GM18858 (cell line): ENCODE measurements around the gene MARCO.
"Not testable (repeated sequence)": the region's sequence is repeated elsewhere in the genome, so short reads cannot be mapped to it uniquely, and the experiment has no call there.

Source experiments
- ATAC-seq: cut with Tn5 transposase; IDR thresholded peaks from one replicate; pipeline ENCODE4 v1.9.1; 2021; ENCODE audit not compliant: unreplicated experiment

The MARCO gene

GRCh38 chr2:118925981-118926380 is 16.0 kb upstream of the MARCO start:
- no peak for ATAC-seq

DNA sequence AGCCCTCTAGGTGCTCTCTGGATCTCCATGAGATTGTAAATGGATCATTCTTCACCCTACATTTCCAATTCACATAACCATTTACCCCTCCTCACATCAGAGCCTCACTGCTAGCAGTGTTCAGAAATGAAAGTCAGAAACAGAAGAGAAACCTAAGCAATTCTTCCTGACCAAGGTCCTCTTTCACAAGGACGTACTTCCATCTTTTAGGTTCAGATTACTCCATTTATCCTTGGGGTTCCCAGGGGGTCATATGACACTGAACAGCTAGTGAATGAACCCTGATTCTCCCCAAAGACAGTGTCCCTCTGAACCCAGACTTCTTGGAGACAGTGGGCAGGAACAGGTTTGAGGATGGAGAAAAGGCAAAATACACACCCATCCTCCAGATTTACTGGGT is 12.9 kb upstream of the MARCO start:
- ATAC-seq = no peak

- ATAC-seq = no peak
These were observed 9.0 kb upstream of the MARCO start for GRCh38 chr2:118932949-118933348.

GRCh38 chr2:118936306-118936705 is 5.7 kb upstream of the MARCO start:
- no peak for ATAC-seq

- no peak for ATAC-seq
These were observed 5.1 kb upstream of the MARCO start for GRCh38 chr2:118936936-118937335.

- ATAC-seq = no peak
These were observed 4.2 kb upstream of the MARCO start for GRCh38 chr2:118937817-118938216.

DNA sequence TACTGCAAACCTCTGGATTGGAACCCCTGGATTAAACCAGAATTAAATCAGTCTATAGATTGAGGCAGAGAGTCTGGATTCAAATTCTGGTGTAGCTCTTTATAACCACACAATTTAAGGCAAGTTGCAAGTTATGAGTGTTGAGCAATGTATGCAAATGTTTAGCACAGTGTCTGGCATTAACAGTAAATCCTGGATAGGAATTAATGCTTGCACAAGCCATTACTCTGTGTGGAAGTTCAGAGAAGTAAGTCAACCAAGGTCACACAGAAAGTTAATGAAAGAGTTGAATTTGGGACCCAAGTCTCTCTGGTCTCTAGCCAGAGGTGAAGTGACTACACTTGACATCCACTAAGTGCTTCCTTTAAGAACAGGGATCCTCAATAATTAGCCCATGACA is 2.0 kb upstream of the MARCO start:
- ATAC-seq = no peak

DNA sequence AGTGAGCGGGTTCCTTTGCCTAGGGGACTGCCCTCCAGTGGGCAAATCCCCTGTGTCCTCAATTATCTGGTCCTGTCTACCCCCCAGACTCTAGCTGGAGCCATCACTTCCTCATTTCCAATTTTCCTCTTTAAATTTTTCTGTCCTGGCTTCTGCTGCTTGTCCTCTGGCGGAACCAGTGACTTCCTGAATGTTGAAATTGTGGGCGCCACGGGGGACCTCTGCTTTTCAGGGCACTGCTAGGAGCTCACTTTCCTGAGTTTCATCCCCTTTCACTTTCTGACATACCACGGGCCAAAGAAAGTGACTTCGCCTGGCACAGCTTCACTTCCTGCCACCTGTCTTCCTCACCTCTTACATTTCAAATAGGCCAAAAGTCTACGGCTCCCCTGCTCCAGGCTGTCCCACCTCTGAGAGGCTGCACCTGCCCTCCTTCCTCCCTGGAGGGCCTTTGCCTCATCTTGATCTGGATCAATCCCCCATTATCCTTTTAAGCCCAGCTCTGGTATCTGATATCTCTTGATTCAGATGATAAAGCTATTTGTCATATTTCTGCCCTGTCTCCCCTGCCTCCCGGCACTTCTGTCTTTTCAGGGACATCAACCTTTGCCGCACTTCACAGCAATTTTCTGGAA is 1.4 kb upstream of the MARCO start:
- no peak for ATAC-seq

DNA sequence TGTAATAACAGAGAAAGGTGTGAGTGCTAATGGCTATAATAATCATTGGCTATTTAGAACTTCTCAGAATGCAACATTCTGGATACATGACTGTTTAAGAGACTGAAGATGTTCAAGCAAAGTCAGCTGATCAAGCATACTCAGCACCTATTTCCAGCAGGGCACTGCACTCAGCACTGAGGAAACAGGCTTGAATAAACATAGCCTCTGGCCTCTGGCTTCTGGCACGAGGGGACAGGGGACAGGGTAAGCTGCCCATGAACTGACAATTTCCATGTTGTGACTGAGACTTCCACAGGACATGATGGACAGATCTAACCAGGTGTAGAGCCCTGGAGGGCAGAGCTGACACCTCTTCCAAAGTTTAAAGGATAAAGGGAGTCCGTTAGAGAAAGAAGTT is 1.3 kb downstream of the MARCO start:
- ATAC-seq = no peak

- no peak for ATAC-seq
These were observed 3.9 kb downstream of the MARCO start for GRCh38 chr2:118945881-118946280.

- ATAC-seq = not testable (repeated sequence)
These were observed 6.3 kb downstream of the MARCO start for GRCh38 chr2:118948266-118948665.

DNA sequence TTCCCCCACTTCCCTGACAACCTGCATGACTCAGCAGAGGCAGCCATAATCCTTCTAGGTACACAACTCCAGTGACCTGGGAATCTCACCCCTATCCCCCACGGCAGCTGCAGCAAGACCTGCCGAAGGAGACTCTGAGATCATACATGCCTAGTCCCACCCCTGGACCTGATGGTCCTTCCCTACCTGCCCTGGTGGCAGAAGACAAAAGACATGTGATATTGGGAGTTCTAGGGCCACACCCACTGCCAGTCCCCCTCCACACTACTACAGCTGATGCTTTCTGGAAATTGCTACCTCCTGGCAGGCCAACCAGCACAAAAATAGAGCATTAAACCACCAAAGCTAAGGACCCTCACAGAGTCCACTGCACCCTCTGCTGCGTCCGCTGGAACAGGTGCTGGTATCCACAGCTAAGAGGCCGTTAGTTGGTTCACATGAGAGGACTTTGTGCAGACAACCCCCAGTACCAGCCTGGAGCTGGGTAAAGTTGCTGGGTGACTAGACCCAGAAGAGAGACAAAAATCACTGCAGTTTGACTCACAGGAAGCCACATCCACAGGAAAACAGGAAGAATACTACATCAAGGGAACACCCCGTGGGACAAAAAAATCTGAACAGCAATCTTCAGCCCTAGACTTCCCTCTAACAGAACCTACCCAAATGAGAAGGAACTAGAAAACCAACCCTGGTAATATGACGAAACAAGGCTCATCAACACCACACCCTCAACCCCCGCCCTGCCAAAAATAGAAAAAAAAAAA is 12.5 kb downstream of the MARCO start:
- no peak for ATAC-seq

GRCh38 chr2:118965737-118966136 is 23.7 kb downstream of the MARCO start:
- no peak for ATAC-seq

DNA sequence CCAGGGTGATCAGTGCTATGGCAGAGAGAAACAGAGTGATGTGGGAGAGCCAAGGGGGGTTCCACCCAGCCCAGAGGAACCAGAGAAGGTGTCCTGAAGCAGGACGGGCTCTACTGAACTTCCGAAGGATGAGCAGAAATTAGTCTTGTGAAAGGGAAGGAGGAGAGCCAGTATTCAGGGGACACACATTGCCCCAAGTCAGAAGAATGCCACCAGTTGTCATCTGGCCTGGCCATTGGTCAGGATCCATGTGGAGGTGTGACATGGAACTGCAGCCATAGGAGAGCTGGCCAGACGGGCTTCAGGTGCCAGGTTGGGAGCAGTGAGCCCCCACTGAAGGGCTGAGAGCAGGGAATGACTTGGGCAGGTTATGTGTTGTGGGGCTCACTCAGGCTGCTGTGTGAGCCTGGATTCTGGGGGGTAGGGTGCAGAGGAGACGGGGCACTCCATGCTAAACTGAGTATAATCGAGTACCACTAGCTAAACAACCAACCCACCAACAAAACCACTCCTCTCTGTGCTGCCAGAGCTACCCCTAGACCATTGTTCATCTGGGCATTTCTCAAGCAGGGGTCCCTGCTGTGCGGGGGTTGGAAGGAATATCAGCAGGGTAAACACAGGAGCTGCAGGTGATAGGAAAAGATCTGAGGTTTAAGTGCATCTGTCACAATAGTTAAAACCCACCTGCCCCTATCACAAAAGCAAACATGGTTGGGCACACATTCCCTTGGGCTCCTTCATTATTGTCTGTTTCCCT is 25.3 kb downstream of the MARCO start:
- no peak for ATAC-seq

DNA sequence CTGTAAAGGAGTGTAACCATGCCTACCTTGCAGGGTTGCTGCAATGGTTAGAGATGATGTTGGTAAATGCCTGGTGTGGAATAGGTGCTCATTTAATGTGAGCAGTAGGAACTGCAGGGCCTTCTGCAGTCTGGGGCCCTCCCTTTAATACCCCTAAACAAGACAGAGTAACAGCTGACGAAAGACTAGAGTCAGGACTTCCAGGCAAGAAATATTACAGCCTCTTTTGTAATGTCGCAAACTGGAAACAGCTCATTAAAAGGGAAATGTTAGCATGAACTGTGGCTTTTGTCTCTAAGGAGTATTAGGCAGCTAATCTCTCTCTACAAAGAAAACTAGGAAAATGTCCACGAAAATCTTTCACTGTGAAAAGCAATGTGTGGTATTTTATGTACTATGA is 26.0 kb downstream of the MARCO start:
- ATAC-seq = no peak

- no peak for ATAC-seq
These were observed 27.2 kb downstream of the MARCO start for GRCh38 chr2:118968961-118969733.

- ATAC-seq = no peak
These were observed 27.9 kb downstream of the MARCO start for GRCh38 chr2:118969734-118970395.

DNA sequence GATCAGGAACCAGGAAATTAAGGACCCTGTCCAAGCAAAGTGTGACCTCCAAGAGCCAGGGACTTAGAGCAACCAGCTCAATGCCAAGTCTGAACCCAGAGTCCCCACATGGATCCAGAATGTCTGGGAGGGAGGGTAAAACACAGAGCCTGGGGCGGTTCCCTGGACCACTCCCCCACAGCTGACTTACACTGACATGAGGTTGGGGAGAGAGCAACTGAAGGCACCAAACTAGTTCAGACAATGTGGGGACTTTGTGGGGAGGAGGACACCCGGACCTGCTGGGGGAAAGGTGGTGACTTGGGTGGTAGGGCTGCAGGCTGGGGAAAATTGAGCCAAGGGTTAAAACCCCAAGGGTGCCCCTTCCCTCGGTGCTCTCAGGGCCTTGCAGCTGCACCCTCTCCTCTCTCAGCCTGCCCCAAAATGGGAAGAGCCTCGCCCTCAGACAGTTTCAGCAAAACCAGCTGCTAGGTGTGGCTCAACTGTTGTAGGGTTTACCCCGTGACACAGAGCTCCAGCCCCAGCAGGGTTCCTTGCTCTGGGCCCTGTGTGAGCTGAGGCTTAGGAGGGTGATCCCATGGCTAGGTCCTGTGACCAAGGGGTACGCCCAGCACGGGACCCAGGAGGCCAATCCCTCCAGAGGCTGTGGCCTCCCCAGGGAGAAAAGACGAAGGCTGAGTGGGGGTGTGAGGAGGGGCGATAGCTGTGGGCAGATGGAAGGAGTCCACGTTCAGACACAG is 28.6 kb downstream of the MARCO start:
- ATAC-seq = no peak

DNA sequence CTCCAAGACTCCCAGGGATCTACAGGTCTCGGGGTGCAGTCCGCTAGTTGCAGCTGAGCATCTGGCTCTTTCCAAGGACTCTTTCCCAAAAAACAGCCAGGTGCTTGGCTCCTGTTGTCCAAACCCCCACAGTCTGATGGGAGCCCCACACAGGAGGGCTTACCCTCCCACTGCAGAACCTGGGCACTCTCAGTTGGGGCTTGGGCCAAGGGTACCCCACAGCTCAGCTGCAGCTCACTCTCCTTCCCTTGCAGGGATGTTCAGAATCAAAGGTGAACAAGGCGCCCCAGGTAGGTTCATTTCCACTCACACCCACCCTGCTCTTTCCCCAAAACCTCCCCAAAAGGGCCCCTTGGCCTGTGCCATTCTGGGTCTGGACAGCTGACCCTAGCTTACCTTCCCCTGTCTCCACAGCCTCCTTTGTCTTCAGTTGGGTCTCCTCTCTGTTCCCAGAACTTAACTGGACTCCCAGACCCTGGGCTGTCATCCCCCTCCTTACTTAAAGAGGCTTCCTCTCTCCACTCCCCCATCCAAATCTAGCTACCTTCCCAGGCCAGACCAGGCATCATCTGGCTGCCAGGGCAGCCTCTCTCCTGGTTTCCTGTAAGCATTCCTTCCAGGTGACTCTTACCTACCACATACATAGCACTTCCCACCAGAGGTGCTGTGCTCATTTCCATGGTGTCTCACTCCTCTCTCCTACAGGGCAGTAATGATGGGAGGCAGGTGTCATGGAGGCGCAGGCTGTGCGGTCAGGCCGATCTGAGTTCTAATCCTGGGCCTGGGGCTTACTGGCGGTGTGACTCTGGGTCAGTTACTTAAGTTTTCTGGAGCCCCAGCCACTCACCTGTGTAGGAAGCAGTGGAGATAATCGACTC is 29.5 kb downstream of the MARCO start:
- no peak for ATAC-seq
